ENCODE measurements around the gene SPRR4.
"Not testable (repeated sequence)": the region's sequence is repeated elsewhere in the genome, so short reads cannot be mapped to it uniquely, and the experiment has no call there.

SPRR4 gene

GRCh38 chr1:152986578-152986977, 16.1 kb downstream of the SPRR4 start:
- Histone ChIP-seq H3K27me3 (ENCODE audit: control insufficient read depth, insufficient read depth, low read length) (no peaks in the 10 kb centered on the region), H3K36me3 (ENCODE audit: control insufficient read depth, insufficient read depth, low read length) (no peaks in the 10 kb centered on the region), H3K9me3 (ENCODE audit: control insufficient read depth, insufficient read depth, low read length) (no peaks in the 10 kb centered on the region; the same call in 1 of the 2 replicates), H3K4me3 (ENCODE audit: low read depth, low read length) (no peak overlapping the region), H3K9ac (ENCODE audit: low read depth, low read length) (no peak overlapping the region), H3K4me1 (ENCODE audit: control insufficient read depth, insufficient read depth, low read length) (no peaks in the 10 kb centered on the region), H3K27ac (ENCODE audit: low read depth, low read length) (no peak overlapping the region)

GRCh38 chr1:152993186-152993585, 22.7 kb downstream of the SPRR4 start:
- no peak overlapping the region for H3K27ac ChIP-seq (ENCODE audit: low read depth, low read length)
- no peaks in the 10 kb centered on the region for H3K27me3 ChIP-seq (ENCODE audit: control insufficient read depth, insufficient read depth, low read length)
- H3K9me3 ChIP-seq (ENCODE audit: control insufficient read depth, insufficient read depth, low read length) = 0 out of 2 replicates have a peak, but pooled peaks cover 6% of the 10 kb centered on the region
- H3K9ac ChIP-seq (ENCODE audit: low read depth, low read length) = no peak overlapping the region
- H3K36me3 ChIP-seq (ENCODE audit: control insufficient read depth, insufficient read depth, low read length) = no peaks in the 10 kb centered on the region
- no peak overlapping the region for H3K4me3 ChIP-seq (ENCODE audit: low read depth, low read length)
- H3K4me1 ChIP-seq (ENCODE audit: control insufficient read depth, insufficient read depth, low read length) = 0 out of 2 replicates have a peak, but pooled peaks cover 9% of the 10 kb centered on the region

- Histone ChIP-seq H3K4me1 (ENCODE audit: control insufficient read depth, insufficient read depth, low read length) (0 out of 2 replicates have a peak, but pooled peaks cover 9% of the 10 kb centered on the region), H3K36me3 (ENCODE audit: control insufficient read depth, insufficient read depth, low read length) (no peaks in the 10 kb centered on the region), H3K9me3 (ENCODE audit: control insufficient read depth, insufficient read depth, low read length) (peaks cover 9% of the 10 kb centered on the region; the same call in 1 of the 2 replicates), H3K27ac (ENCODE audit: low read depth, low read length) (no peak overlapping the region), H3K27me3 (ENCODE audit: control insufficient read depth, insufficient read depth, low read length) (no peaks in the 10 kb centered on the region), H3K9ac (ENCODE audit: low read depth, low read length) (no peak overlapping the region), H3K4me3 (ENCODE audit: low read depth, low read length) (no peak overlapping the region)
Observed at GRCh38 chr1:152995842-152996241, 25.4 kb downstream of the SPRR4 start.

DNA sequence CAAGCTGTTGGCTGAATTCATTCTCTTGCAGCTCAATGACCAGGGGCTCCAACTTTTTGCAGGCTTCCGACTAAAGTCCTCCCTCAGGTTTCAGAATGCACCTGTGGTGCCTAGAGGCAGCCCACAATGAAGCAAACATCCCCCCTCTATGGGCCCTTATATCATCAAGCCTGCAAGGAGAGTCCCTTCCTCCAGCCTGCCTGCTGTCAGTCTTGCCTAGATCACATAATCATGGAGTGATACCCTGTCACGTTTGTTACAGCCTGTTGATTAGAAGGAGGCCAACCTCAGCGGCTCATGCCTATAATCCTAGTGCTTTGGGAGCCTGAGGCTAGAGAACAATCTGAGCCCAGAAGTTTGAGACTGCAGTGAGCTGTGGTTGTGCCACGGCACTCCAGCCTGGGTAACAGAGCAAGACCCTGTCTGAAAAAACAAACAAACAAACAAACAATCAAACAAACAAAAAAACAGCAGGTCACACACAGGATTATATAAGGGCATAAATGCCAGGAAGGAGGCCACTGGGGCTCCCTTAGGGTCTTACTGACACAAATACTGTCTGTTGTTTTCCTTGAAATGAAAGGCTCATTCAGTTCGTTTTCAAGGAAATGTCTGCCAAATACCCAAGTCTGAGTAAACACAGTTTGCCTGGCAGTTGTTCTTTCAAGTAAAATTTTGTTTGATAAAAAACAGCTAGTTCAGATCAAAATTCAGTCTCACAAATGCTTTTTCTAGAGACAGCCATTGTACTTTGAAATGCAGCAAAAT, 26.4 kb downstream of the SPRR4 start:
- H3K4me1 ChIP-seq (ENCODE audit: control insufficient read depth, insufficient read depth, low read length) = 0 out of 2 replicates have a peak, but pooled peaks cover 9% of the 10 kb centered on the region
- no peak overlapping the region for H3K27ac ChIP-seq (ENCODE audit: low read depth, low read length)
- no peak overlapping the region for H3K4me3 ChIP-seq (ENCODE audit: low read depth, low read length)
- H3K9me3 ChIP-seq (ENCODE audit: control insufficient read depth, insufficient read depth, low read length) = peaks cover 9% of the 10 kb centered on the region; the same call in 1 of the 2 replicates
- no peaks in the 10 kb centered on the region for H3K27me3 ChIP-seq (ENCODE audit: control insufficient read depth, insufficient read depth, low read length)
- H3K36me3 ChIP-seq (ENCODE audit: control insufficient read depth, insufficient read depth, low read length) = no peaks in the 10 kb centered on the region
- H3K9ac ChIP-seq (ENCODE audit: low read depth, low read length) = no peak overlapping the region

DNA sequence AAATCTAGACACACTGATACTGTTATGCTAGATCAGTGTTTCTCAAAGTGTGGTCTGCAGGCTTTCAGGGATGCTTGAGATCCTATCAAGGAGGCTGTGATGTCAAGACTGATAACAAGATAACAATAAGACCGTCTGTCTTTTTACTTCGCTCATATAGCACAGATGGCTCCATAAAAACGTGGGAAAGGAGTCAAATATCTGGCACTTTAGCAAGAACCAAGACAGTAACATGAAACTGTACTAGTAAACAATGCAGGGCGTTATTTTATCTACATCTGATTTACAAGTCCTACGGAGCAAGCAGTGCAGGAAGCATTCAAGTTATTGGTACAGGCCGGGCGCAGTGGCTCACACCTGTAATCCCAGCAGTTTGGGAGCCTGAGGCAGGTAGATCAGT, 27.5 kb downstream of the SPRR4 start:
- Histone ChIP-seq H3K27ac (ENCODE audit: low read depth, low read length) (no peak overlapping the region), H3K9ac (ENCODE audit: low read depth, low read length) (no peak overlapping the region), H3K27me3 (ENCODE audit: control insufficient read depth, insufficient read depth, low read length) (no peaks in the 10 kb centered on the region), H3K4me3 (ENCODE audit: low read depth, low read length) (no peak overlapping the region), H3K9me3 (ENCODE audit: control insufficient read depth, insufficient read depth, low read length) (peaks cover 9% of the 10 kb centered on the region; the same call in 1 of the 2 replicates), H3K4me1 (ENCODE audit: control insufficient read depth, insufficient read depth, low read length) (0 out of 2 replicates have a peak, but pooled peaks cover 9% of the 10 kb centered on the region), H3K36me3 (ENCODE audit: control insufficient read depth, insufficient read depth, low read length) (no peaks in the 10 kb centered on the region)

GRCh38 chr1:152998476-152998875, 28.0 kb downstream of the SPRR4 start:
- peaks cover 9% of the 10 kb centered on the region; the same call in 1 of the 2 replicates for H3K9me3 ChIP-seq (ENCODE audit: control insufficient read depth, insufficient read depth, low read length)
- no peak overlapping the region for H3K27ac ChIP-seq (ENCODE audit: low read depth, low read length)
- H3K36me3 ChIP-seq (ENCODE audit: control insufficient read depth, insufficient read depth, low read length) = no peaks in the 10 kb centered on the region
- 0 out of 2 replicates have a peak, but pooled peaks cover 9% of the 10 kb centered on the region for H3K4me1 ChIP-seq (ENCODE audit: control insufficient read depth, insufficient read depth, low read length)
- H3K9ac ChIP-seq (ENCODE audit: low read depth, low read length) = no peak overlapping the region
- H3K4me3 ChIP-seq (ENCODE audit: low read depth, low read length) = no peak overlapping the region
- no peaks in the 10 kb centered on the region for H3K27me3 ChIP-seq (ENCODE audit: control insufficient read depth, insufficient read depth, low read length)

GRCh38 chr1:152999818-153000217, 29.4 kb downstream of the SPRR4 start:
- Histone ChIP-seq H3K9me3 (ENCODE audit: control insufficient read depth, insufficient read depth, low read length) (peaks cover 9% of the 10 kb centered on the region; the same call in 1 of the 2 replicates), H3K36me3 (ENCODE audit: control insufficient read depth, insufficient read depth, low read length) (no peaks in the 10 kb centered on the region), H3K4me3 (ENCODE audit: low read depth, low read length) (no peak overlapping the region), H3K9ac (ENCODE audit: low read depth, low read length) (no peak overlapping the region), H3K27ac (ENCODE audit: low read depth, low read length) (no peak overlapping the region), H3K4me1 (ENCODE audit: control insufficient read depth, insufficient read depth, low read length) (0 out of 2 replicates have a peak, but pooled peaks cover 9% of the 10 kb centered on the region), H3K27me3 (ENCODE audit: control insufficient read depth, insufficient read depth, low read length) (no peaks in the 10 kb centered on the region)

DNA sequence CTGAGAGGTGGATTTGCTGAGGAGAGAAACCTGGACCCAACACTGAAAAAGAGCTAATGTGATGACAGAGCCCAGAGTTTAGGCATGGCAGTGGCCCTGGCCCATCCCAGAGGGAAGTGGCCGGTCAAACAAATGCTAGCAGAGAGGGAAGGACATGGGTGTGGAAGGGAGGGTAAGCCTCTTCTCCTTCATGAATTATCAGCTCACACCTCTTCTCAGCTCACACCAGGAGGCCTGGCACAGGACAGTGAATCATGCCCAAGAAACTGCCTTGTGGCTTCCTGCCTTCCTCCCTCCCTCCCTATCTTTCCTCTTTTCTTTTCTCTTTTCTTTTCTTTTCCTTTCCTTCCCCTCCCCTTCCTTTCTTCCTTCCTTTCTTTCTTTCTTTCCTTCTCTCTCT, 29.8 kb downstream of the SPRR4 start:
- H3K27me3 ChIP-seq (ENCODE audit: control insufficient read depth, insufficient read depth, low read length) = no peaks in the 10 kb centered on the region
- H3K27ac ChIP-seq (ENCODE audit: low read depth, low read length) = no peak overlapping the region
- H3K4me1 ChIP-seq (ENCODE audit: control insufficient read depth, insufficient read depth, low read length) = 0 out of 2 replicates have a peak, but pooled peaks cover 9% of the 10 kb centered on the region
- H3K9ac ChIP-seq (ENCODE audit: low read depth, low read length) = no peak overlapping the region
- H3K4me3 ChIP-seq (ENCODE audit: low read depth, low read length) = no peak overlapping the region
- H3K36me3 ChIP-seq (ENCODE audit: control insufficient read depth, insufficient read depth, low read length) = no peaks in the 10 kb centered on the region
- H3K9me3 ChIP-seq (ENCODE audit: control insufficient read depth, insufficient read depth, low read length) = peaks cover 6% of the 10 kb centered on the region; the same call in 1 of the 2 replicates

DNA sequence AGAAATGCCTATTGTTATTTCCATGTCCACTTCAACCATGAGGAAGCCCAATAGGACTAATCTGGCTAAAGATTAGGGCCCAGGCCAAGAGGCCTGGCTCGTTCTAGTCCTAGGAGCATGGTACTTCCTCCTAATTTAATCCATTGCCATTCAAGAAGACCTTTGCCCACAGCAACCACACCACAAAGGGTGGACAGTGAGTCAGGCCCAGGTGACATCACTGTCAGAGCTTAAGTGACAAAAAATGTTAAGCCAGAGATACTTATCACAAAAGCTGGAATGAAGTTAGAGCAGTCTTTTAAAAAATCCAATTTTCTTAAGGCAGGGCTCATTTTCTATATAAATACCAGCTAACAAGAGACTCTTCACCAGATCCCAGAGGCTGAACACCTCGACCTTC, 30.9 kb downstream of the SPRR4 start, which contains the start of gene SPRR3:
TSS of gene SPRR3 (plus strand) at position 368 of the 400 bp plus-strand sequence. CDS start 1,272 bp downstream, outside the sequence.
- Histone ChIP-seq H3K36me3 (ENCODE audit: control insufficient read depth, insufficient read depth, low read length) (no peaks in the 10 kb centered on the region), H3K27ac (ENCODE audit: low read depth, low read length) (no peak within 1 kb of the TSS), H3K4me3 (ENCODE audit: low read depth, low read length) (no peak within 1 kb of the TSS), H3K9me3 (ENCODE audit: control insufficient read depth, insufficient read depth, low read length) (peaks cover 3% of the 10 kb centered on the region; the same call in 1 of the 2 replicates), H3K9ac (ENCODE audit: low read depth, low read length) (no peak within 1 kb of the TSS), H3K27me3 (ENCODE audit: control insufficient read depth, insufficient read depth, low read length) (no peaks in the 10 kb centered on the region), H3K4me1 (ENCODE audit: control insufficient read depth, insufficient read depth, low read length) (0 out of 2 replicates have a peak, but pooled peaks cover 7% of the 10 kb centered on the region)

- H3K27ac ChIP-seq (ENCODE audit: low read depth, low read length); H3K36me3 ChIP-seq (ENCODE audit: control insufficient read depth, insufficient read depth, low read length); H3K4me1 ChIP-seq (ENCODE audit: control insufficient read depth, insufficient read depth, low read length); H3K27me3 ChIP-seq (ENCODE audit: control insufficient read depth, insufficient read depth, low read length); H3K9me3 ChIP-seq (ENCODE audit: control insufficient read depth, insufficient read depth, low read length); H3K4me3 ChIP-seq (ENCODE audit: low read depth, low read length); H3K9ac ChIP-seq (ENCODE audit: low read depth, low read length): not testable (repeated sequence)
Observed at GRCh38 chr1:153011235-153011758, 40.8 kb downstream of the SPRR4 start.

DNA sequence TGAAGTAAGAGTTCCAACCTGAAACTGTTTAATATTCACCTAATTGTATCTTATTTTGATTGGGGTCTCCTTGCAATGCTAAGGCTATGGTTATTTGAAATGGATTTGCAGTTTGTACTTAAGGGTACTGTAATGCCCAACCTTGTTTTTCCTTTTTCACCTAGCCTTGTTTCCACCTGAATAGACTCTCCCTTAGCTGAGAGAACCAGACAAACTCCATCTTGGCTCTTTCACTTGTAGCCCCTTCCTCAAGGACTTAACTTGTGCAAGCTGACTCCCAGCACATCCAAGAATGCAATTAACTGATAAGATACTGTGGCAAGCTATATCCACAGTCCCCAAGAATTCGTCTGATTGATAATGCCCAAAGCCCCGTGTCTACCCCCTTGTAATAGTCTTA, 51.4 kb downstream of the SPRR4 start:
- H3K36me3 ChIP-seq (ENCODE audit: control insufficient read depth, insufficient read depth, low read length); H3K4me3 ChIP-seq (ENCODE audit: low read depth, low read length); H3K9me3 ChIP-seq (ENCODE audit: control insufficient read depth, insufficient read depth, low read length); H3K9ac ChIP-seq (ENCODE audit: low read depth, low read length); H3K27me3 ChIP-seq (ENCODE audit: control insufficient read depth, insufficient read depth, low read length); H3K4me1 ChIP-seq (ENCODE audit: control insufficient read depth, insufficient read depth, low read length); H3K27ac ChIP-seq (ENCODE audit: low read depth, low read length): not testable (repeated sequence)

Measured in HUES48 (cell line).